A549 treated with dexamethasone at 1 μM for 4 hours (cell line): ENCODE measurements around the gene ADAMTS2. TPM values are rescaled to one million over a fixed set of nuclear protein-coding genes. Genes with fewer than 3 reads are reported as not detected.

ENCODE experiments used
- total RNA-seq: library from RNA; stranded (reverse); fragments of 200-300 nt; extraction: Qiagen RNA extraction; gene quantifications from 5 replicates; pipeline ENCODE4 v1.2.3, GENCODE V29; 2022

ADAMTS2 gene
- total RNA-seq = 0.08 to 0.28 TPM (median 0.09 TPM) in 5 replicates

DNA sequence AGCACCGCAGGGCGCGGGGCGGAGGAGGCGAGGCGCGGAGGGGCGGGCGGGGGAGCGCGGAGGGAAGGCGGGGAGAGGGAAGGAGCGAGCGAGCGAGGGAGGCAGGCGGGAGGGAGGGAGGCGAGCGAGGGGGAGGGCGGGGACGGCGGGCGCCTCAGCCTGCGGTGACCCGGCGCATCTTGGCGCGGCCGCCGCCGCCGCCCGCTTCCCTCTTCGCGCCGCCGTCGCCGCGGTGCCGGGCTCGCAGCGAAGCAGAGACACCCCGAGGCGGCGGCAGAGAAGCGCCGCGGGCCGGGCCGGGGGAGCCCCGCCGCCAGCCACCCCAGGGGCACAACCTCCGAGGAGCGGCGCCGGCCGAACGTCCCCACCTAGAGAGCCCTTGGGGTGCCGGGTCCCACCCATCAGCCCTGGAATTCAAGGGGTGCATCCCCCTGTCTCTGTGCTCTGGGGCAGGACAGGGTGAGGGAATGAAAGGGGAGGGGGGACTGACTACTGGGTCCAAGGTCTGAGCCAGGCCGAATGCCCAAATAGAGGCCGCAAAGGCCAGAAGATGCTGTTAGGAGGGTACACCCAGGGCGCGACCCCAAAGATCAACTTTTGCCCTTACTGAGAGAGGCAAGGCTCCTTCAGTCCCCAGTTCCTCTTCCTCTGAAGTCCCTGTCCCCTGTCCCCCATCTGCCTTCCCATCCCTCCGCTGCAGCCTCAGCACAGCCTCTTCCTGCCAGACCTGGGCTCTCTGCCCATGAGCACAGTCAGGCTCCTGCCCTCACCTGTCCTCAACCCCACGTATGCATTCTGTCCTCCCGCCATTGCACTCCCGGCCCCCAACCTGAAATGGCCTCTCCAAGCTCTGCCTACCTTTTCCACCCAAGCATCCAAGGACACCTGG lies at the start of gene ADAMTS2:
Gene ADAMTS2 (minus strand): TSS at position 29 of the 889 bp plus-strand sequence. CDS start 133 bp downstream, outside the sequence.

Other genes with a start within 250 kb of the ADAMTS2 start
- 25.5 to 30.9 TPM (median 27.8 TPM) in 5 replicates for gene RUFY1, start 205.1 kb upstream of the ADAMTS2 start, total RNA-seq